K562 (cell line): ENCODE data around the gene DNAJC30. TPM values are rescaled to one million over a fixed set of nuclear protein-coding genes. Genes with fewer than 3 reads are reported as not detected.
A peak's percentile ranks its signal among the peaks of the same experiment; 100 is the strongest.

Source experiments
- ATAC-seq: fragments of 200-7000 bp; cut with Tn5 transposase; 3 replicates; pipeline ENCODE4 v1.9.1; 2020; ENCODE audit warnings: moderate library complexity
- BruUV-seq: library from RNA; stranded (reverse); fragments of 400-500 nt; replicated peaks from 2 replicates; lab custom pipeline; 2021; lab: Mats Ljungman, UMichigan
- CTCF ChIA-PET: fragments of 300-600 bp; formaldehyde crosslinking; extraction: SDS; loops from one replicate; lab custom pipeline; 2021; ENCODE audit warnings: low intra/inter-chr PET ratio; lab: Yijun Ruan, JAX
- POLR2A ChIA-PET: fragments of 300-600, 350-650 bp; sonication (Branson Sonifier 250); formaldehyde crosslinking; extraction: SDS; loops from one replicate; lab custom pipeline; 2021; ENCODE audit warnings: antibody characterized with exemption, inconsistent platforms; lab: Yijun Ruan, JAX
- DNase-seq, 4 experiments: peaks; one replicate each; pipeline versions ENCODE4 v3.0.0 to v3.0.0-alpha.2; 2011 to 2018; ENCODE audit warnings: low spot score in 3 of 4, mixed read lengths in 3 of 4; ENCODE audit errors: extremely low read depth in 1 of 4
- FAIRE-seq: peaks from 2 replicates; lab custom pipeline; 2011; peaks lifted over from hg19 to GRCh38; lab: Jason Lieb, UNC
- H2AFZ ChIP-seq: 2 replicates; pipeline ENCODE4 v1.6.0; 2011; ENCODE audit warnings: low read depth, low read length, control low read depth, inconsistent platforms
- H3K27ac ChIP-seq: fragments of 200-600 bp; 3 replicates; pipeline ENCODE4 v1.8.0; 2011; ENCODE audit warnings: low read depth, mild to moderate bottlenecking, control low read depth, inconsistent platforms, low read length, moderate library complexity, mixed read lengths; ENCODE audit errors: extremely low read depth
- H3K27me3 ChIP-seq, 2 experiments: fragments of 300-600 bp in 1 of 2; 2 replicates in 1 of 2; 3 replicates in 1 of 2; pipeline versions ENCODE4 v1.6.0 to v1.8.0; 2011; ENCODE audit warnings: inconsistent platforms in 2 of 2, low read length in 2 of 2, mild to moderate bottlenecking in 1 of 2, mixed read lengths in 1 of 2, moderate library complexity in 1 of 2; ENCODE audit not compliant: control insufficient read depth in 2 of 2, insufficient read depth in 2 of 2
- H3K36me3 ChIP-seq: fragments of 300-600 bp; 3 replicates; pipeline ENCODE4 v1.8.0; 2011; ENCODE audit warnings: mild to moderate bottlenecking, low read length, inconsistent platforms; ENCODE audit not compliant: control insufficient read depth, insufficient read depth
- H3K4me1 ChIP-seq, 2 experiments: fragments of 200-600 bp in 1 of 2; replicated peaks in 1 of 2; 2 replicates in 1 of 2; 3 replicates in 1 of 2; pipeline versions ENCODE4 v1.5.1 to v1.8.0; 2011; ENCODE audit warnings: inconsistent platforms in 2 of 2, low read length in 2 of 2, mild to moderate bottlenecking in 1 of 2, mixed read lengths in 1 of 2, moderate library complexity in 1 of 2; ENCODE audit not compliant: control insufficient read depth in 2 of 2, insufficient read depth in 2 of 2
- H3K4me2 ChIP-seq: 2 replicates; pipeline ENCODE4 v1.6.1; 2011; ENCODE audit warnings: low read length, control low read depth, inconsistent platforms, mixed read lengths; ENCODE audit not compliant: insufficient read depth
- H3K4me3 ChIP-seq: fragments of 200-600 bp; sonication (generic), shearing (Covaris generic); 2 replicates; pipeline ENCODE4 v1.5.1; 2016; ENCODE audit warnings: control low read depth, inconsistent platforms
- H3K79me2 ChIP-seq: fragments of 200-600 bp; 3 replicates; pipeline ENCODE4 v1.8.0; 2011; ENCODE audit warnings: low read length, inconsistent platforms; ENCODE audit not compliant: control insufficient read depth, insufficient read depth
- H3K9ac ChIP-seq, 2 experiments: 2 replicates each; pipeline versions ENCODE4 v1.6.0 to v1.6.1; 2011; ENCODE audit warnings: low read depth in 2 of 2, low read length in 2 of 2, control low read depth in 1 of 2, inconsistent platforms in 1 of 2, mild to moderate bottlenecking in 1 of 2, mixed read lengths in 1 of 2; ENCODE audit not compliant: insufficient read depth in 1 of 2
- H3K9me1 ChIP-seq: one replicate; pipeline ENCODE4 v1.6.0; 2011; ENCODE audit warnings: inconsistent platforms, mild to moderate bottlenecking, low read length, moderate library complexity; ENCODE audit not compliant: control insufficient read depth, insufficient read depth
- H3K9me3 ChIP-seq: replicated peaks from 2 replicates; pipeline ENCODE4 v1.5.1; 2011; ENCODE audit warnings: low read depth, low read length, inconsistent platforms; ENCODE audit not compliant: control insufficient read depth, insufficient read depth
- H4K20me1 ChIP-seq: replicated peaks from 2 replicates; pipeline ENCODE4 v1.6.1; 2011; ENCODE audit warnings: low read length, inconsistent platforms, mixed read lengths; ENCODE audit not compliant: control insufficient read depth, insufficient read depth
- ETS1 ChIP-seq: conservative IDR thresholded peaks from 2 replicates; pipeline ENCODE4 v1.6.1; 2011; ENCODE audit warnings: low read depth, mild to moderate bottlenecking, low read length; ENCODE audit not compliant: control insufficient read depth
- WGBS: fragments of 100-300 bp; shearing (Covaris generic); methylation state at CpG from one replicate; pipeline ENCODE4 v1.1.6; 2016; ENCODE audit warnings: low coverage, mixed read lengths; ENCODE audit not compliant: insufficient coverage; ENCODE audit errors: missing lambda C conversion rate; 5-methylcytosine and 5-hydroxymethylcytosine counted together
- in situ Hi-C: fragments of 300-500 bp; cut with MboI; formaldehyde crosslinking; loops from 4 replicates; pipeline ENCODE4 v1.15.0; 2018; ENCODE audit warnings: inconsistent platforms, mixed read lengths
- intact Hi-C: fragments of 100-400 bp; cut with micrococcal nuclease; formaldehyde crosslinking; loops from 2 replicates; pipeline ENCODE4 v1.14.2; 2022
- polyA plus RNA-seq, 8 experiments: library from polyadenylated mRNA; depleted of rRNA in 4 of 8; stranded (reverse) in 5 of 8; unstranded in 3 of 8; fragments of >200 nt; fragmentation: Nextera tagmentation in 2 of 8; fragmentation: Illumina TruSeq in 1 of 8; extraction: Ambion mirVana in 2 of 8; extraction: Trizol in 1 of 8; gene quantifications; 2 replicates each; pipeline versions ENCODE4 v1.2.1 to v1.2.3, GENCODE V29; 2011 to 2014; ENCODE audit warnings: inconsistent platforms in 1 of 8, missing spikeins in 1 of 8
- total RNA-seq, 7 experiments: library from RNA; depleted of rRNA in 6 of 7; stranded (reverse); fragments of >200 nt in 6 of 7; fragmentation: Illumina TruSeq in 2 of 7; extraction: Trizol in 2 of 7; gene quantifications; 2 replicates each; pipeline versions ENCODE4 v1.2.1 to v1.2.3, GENCODE V29; 2011 to 2021; ENCODE audit warnings: low replicate concordance in 1 of 7
- TF ChIP-seq, protein P1 (sequence below): sonication (generic); formaldehyde crosslinking; IDR thresholded peaks from 2 replicates; pipeline ENCODE4 v1.9.0; 2022; ENCODE audit warnings: mild to moderate bottlenecking, missing genetic modification reagents
- TF ChIP-seq, protein P2 (sequence below): fragments of 450-650 bp; IDR thresholded peaks from 2 replicates; pipeline ENCODE4 v1.7.1; 2018; ENCODE audit warnings: mild to moderate bottlenecking, low read depth; ENCODE audit not compliant: partially characterized antibody
- TF ChIP-seq, protein P3 (sequence below): fragments of 200-800 bp; sonication (Bioruptor generic); IDR thresholded peaks from 2 replicates; pipeline ENCODE4 v1.6.1; 2017; ENCODE audit warnings: missing genetic modification characterization, missing compliant biosample characterization

The DNAJC30 gene
- total and polyA plus RNA-seq, 9 of the 15 experiments (the other 6 are each of a cell fraction or from before 2014, with no cell fraction given) = 1.1 to 11.3 (median 4.6) TPM

- Histone ChIP-seq H3K36me3 (peaks cover 15% of the 10 kb centered on the region; the same call in 2 of the 3 replicates), H3K27me3 (no peaks in the 10 kb centered on the region; a peak in 1 of 5 replicates), H3K9ac (peak overlapping the region in 1 of 2 experiments; percentile 72; a peak in 2 of 4 replicates)
- TF ChIP-seq ETS1 = 0 out of 2 replicates have a peak, but pooled peaks have one; percentile 40
- TF ChIP-seq, protein P1, sequence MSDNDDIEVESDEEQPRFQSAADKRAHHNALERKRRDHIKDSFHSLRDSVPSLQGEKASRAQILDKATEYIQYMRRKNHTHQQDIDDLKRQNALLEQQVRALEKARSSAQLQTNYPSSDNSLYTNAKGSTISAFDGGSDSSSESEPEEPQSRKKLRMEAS (CRISPR knock-in tag) = 0 out of 2 replicates have a peak, but pooled peaks have one; percentile 8
- TF ChIP-seq, protein P2, sequence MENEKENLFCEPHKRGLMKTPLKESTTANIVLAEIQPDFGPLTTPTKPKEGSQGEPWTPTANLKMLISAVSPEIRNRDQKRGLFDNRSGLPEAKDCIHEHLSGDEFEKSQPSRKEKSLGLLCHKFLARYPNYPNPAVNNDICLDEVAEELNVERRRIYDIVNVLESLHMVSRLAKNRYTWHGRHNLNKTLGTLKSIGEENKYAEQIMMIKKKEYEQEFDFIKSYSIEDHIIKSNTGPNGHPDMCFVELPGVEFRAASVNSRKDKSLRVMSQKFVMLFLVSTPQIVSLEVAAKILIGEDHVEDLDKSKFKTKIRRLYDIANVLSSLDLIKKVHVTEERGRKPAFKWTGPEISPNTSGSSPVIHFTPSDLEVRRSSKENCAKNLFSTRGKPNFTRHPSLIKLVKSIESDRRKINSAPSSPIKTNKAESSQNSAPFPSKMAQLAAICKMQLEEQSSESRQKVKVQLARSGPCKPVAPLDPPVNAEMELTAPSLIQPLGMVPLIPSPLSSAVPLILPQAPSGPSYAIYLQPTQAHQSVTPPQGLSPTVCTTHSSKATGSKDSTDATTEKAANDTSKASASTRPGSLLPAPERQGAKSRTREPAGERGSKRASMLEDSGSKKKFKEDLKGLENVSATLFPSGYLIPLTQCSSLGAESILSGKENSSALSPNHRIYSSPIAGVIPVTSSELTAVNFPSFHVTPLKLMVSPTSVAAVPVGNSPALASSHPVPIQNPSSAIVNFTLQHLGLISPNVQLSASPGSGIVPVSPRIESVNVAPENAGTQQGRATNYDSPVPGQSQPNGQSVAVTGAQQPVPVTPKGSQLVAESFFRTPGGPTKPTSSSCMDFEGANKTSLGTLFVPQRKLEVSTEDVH = no peak
- TF ChIP-seq, protein P3, sequence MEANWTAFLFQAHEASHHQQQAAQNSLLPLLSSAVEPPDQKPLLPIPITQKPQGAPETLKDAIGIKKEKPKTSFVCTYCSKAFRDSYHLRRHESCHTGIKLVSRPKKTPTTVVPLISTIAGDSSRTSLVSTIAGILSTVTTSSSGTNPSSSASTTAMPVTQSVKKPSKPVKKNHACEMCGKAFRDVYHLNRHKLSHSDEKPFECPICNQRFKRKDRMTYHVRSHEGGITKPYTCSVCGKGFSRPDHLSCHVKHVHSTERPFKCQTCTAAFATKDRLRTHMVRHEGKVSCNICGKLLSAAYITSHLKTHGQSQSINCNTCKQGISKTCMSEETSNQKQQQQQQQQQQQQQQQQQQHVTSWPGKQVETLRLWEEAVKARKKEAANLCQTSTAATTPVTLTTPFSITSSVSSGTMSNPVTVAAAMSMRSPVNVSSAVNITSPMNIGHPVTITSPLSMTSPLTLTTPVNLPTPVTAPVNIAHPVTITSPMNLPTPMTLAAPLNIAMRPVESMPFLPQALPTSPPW = no peak
- TF ChIP-seq, all 486 proteins: peak for 2
- FAIRE-seq (no peak), ATAC-seq (no peak), DNase-seq (no peak)
- CTCF ChIA-PET = no interaction called here
- intact Hi-C loops = no loop called here
- Histone ChIP-seq H3K79me2 (no peaks in the 10 kb centered on the region), H3K9me1 (no peaks in the 10 kb centered on the region), H2AFZ (no peak overlapping the region), H3K4me1 (peaks cover 20 to 65% of the 10 kb centered on the region in 2 experiments; a peak in 4 of 5 replicates), H3K27ac (peak overlapping the region; percentile 47; the same call in 1 of the 3 replicates), H3K4me3 (no peak overlapping the region), H3K9me3 (no peaks in the 10 kb centered on the region), H3K4me2 (no peak overlapping the region), H4K20me1 (peaks cover 33% of the 10 kb centered on the region)
- POLR2A ChIA-PET = interaction anchor here (3.3 kb wide), 1 partner anchor 9 kb away, joined by 16 read pairs; no protein-coding TSS in a partner anchor
- in situ Hi-C loops = no loop called here
- no TSS peak for BruUV-seq
- WGBS = 87% methylated on average over 15 of the region's 15 CpGs
These were observed 23.9 kb upstream of the DNAJC30 start for GRCh38 chr7:73707045-73707631.
